Left forelimb (tissue), 1 donor: ENCODE measurements around the gene ABHD13.
A peak's percentile ranks its signal among the peaks of the same experiment; 100 is the strongest.
"Not testable (repeated sequence)": the region's sequence is repeated elsewhere in the genome, so short reads cannot be mapped to it uniquely, and the experiment has no call there.

ENCODE experiments used
- DNase-seq: peaks from one replicate; pipeline ENCODE4 v3.0.0-alpha.2; 2018; ENCODE audit warnings: low spot score

ABHD13 gene

DNA sequence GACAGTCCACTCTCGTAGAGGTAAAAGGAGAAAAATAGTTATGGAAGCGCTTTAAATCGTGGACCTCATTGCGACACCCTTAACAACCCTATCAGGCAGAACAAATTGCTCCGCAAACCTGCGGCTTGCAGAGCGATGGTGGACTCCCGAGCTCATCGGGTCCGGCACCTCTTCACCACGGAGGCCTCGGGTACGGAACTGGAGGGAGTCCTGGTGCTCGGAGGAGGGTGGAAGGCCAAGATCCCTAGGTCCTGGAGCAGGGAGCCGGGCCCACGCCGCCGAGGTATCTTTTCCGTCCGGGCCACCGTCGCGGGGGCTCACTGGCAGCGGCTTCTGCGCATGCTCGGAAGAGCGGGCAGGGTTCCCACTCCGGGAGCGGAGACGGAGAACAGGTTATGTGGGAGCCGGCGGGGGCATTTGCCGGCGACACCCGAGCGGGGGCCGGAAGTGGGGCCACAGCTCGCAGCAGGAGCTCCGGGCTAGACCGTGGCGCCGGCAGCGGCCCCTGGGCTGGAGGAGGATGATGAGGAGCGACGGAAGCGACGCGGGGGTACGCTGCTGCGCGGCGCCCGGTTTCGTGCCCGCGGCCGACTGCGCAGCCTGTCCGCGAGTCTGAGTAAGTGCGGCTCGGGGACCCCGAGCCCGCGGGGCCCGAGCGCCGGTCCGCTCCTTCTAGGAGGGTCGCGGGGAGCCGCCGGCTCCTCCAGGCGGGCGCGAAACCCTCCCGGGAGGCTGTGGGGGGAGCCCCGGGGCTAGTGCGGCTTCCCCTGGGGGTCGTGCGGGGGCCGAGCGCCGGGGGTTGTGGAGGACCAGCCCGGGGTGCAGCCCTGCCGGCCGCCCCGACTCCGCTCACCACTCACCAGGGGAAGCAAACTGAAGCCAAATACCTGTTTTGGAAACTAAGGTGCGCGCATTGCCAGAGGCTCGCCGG lies at the start of gene ABHD13:
ABHD13 (plus strand) TSS at position 349 of the 931 bp plus-strand sequence. CDS start 10,827 bp downstream, outside the sequence.
- DNase-seq, result peak; percentile 97

DNA sequence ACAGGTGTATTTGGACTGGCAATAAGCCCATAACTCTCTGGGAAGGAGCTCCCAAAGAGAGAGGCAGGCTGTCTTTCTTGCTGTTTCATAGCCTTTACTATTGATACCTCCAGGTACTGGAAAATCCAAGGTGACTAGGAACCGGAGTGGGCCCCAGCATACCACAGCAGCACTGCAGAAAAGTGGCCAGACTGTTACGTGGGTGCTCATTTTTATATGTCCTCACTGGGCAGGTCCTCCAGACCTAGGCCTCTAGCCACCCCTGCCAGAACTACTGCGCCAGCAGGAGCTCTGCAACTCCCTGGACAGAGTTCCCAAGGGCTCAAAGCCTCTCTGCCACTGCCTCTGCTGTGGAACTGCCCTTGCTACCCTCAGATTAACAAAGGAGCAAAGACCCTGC lies 49.3 kb upstream of the ABHD13 start:
- no peak for DNase-seq

DNA sequence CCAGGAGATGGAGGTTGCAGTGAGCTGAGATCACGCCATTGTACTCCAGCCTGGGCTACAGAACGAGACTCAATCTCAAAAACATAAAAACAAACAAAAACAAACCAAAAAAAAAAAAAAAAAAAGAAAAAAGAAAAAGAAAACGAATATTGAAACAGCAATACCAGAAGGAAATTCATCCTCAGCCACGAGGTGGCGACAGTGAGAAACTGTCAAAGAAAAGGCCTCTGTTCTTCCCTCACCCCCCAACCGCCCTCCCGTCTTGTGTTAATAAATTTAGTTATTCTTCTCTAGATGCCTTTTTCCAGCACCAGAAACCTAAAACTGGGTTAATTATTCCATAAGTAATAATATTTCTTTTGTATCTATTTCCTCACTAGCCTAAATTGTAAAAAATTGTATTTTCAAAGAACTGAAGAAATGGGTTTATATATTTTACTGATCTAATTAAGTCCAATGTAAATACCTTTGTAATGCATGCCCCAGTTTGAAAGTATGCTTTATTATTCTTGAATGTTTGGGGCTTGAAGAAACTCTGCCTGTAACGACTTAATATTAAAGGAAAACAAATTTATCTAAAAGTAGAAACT lies 41.4 kb upstream of the ABHD13 start:
- DNase-seq, result no peak

DNA sequence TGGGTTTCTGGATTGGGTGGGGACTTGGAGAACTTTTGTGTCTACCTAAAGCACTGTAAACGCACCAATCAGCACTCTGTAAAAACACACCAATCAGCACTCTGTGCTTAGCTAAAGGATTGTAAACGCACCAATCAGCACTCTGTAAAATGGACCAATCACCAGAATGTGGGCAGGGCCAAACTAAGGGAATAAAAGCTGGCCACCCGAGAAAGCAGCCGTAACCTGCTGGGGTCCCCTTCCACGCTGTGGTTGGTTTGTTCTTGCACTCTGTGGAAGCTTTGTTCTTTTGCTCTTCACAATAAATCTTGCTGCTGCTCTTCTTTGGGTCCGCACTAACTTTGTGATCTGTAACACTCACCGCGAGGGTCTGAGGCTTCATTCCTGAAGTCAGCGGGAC lies 40.1 kb upstream of the ABHD13 start:
- no peak for DNase-seq

DNA sequence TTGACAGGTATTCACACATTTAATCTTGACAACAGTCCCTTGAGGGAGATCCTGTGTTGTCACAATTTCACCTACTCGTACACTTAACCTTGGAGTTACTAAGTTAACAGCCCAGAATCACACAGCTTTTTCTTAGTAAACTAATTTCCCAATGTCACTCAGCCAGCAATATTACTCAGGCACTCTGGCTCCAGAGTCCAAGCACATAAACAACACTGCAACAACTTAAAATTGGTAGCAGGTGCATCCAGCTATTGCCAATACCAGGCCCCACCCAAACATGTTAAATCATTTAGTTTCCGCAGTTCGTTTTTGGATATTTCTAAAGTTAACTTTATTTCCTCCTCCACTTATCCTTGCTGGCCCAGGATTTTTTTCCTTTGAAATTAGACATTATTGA lies 35.5 kb upstream of the ABHD13 start:
- no peak for DNase-seq

DNA sequence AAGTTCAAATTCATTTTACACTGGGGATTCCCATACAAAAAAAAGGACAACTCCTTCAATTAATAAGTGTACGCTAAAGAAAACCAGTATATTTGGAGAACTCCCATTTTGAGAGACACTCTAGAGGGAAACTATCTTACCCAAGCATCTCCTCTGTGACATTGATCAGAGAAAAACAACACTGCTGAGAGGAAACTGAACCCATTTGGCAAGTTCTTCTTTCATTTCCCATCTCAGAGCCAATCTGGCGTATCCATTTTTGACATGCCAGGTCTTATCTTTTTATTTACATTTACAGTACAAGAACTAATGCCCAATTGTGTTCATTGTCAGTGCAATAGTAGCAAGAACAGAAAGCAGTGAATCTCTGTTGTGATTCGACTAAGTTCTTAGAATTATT lies 33.0 kb upstream of the ABHD13 start:
- DNase-seq, result no peak

DNA sequence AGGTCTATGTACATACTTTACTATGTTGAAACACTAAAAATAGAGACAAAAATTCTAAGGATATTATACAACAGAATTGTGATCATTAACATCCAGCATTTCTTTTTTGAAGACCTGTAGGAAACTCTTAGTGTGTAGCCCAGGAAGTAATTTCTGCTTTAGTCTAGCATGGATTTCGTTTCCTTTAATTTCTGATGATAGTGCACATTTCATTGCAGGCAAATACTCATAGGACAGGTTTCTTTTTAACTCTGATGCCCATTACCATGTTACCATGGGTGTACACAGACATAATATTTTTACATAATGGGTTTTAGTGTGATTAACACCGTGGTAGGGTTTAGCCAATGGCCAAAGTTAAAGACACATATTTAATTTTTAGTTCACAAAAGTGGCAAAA lies 29.9 kb upstream of the ABHD13 start:
- DNase-seq, result no peak

DNA sequence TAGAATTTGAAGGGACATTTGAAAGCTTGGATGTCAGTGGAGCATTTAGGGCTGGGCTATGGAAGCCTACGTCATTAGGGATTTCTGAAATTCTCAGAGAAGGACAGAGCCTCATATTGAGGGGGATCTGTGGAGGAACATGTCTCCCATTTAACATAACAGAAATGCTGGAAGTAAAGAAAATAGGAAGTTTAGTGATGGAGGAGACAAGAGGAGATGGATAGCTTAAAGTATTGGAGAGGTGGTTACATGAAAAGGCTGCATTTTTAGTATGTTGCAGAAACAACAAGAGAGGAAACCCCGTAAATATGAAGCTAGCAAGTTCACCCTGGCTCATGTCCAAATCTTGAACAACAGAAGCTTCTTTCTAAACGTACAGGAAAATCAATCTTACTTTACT lies 27.3 kb upstream of the ABHD13 start:
- no peak for DNase-seq

DNA sequence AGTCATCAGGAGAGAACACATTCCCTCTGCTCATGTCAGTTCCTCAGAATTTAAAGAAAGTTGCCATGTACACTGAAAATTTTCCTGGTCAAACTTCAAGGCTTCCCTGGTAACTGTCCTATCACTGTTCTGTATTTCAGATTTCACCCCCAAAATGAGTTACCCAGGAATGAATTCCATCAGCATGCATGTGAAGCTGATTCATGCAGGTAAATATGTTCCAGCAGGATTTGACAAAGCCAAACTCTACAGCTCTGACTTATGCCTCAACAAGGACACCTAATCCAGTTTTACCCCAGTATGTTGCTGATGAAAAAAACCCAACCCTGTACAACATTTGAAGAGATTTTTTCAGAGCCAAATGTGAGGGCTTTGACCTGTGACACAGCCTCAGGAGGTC lies 24.4 kb upstream of the ABHD13 start:
- no peak for DNase-seq

DNA sequence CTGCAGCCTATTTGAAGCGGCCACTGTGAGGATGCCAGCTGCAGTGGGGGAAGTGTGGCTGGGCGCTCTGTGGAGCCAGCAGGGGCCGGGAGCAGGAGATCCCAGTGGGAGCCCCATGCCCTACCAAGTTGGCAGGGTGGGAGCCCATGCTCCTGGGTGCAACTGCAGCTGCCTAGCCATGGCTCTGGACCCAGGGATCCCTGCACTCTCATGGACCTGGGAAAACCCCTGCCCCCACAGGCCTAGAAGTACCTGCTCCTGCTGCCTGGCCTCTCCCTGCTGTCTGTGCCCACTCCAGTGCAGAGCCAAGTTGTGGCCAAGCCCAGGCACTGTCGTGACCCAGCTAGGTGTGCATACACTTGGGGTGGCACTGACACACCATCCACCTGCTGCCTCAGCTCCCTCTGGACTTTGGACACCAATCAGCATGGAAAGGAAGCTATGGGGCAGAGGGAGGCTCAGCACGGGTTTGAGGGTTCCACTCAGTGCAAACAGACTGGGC lies 23.7 kb upstream of the ABHD13 start:
- DNase-seq, result no peak

DNA sequence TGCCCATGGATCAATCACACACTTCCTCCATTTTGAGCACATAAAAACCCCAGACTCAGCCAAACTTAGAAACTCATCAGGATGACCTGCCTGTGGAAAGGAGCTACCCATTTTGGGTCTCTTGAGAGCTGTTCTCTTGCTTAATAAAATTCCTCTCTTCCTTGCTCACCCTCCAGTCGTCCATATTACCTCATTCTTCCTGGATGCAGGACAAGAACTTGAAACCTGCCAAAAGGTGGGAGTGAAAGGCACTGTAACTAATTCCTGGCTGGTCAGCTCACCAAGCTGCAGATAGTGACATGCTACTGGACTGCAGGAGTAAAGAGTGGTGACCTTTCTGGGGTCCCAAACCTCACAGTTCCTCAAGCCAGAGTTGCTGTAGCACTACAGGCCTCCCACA lies 23.0 kb upstream of the ABHD13 start:
- DNase-seq, result no peak

DNA sequence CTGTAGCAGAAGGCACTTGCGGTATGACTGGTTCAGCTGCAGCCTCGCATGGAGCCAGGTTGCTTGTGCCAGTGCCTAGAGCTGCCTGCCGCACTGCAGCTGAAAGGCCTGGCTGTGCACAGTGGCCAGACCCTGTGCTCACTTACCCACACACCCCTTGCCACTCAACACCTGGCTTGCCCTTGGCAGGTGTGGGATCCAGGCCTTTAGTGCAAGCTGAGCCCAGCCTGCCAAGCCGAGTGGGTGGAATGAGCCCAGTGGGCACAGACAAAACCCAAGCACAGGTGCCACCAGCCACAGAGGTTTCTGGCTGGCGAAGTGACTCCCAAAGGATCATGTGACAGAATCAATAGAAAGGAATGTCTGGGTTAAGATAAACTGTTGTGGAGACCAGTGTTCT lies 22.3 kb upstream of the ABHD13 start:
- DNase-seq, result no peak

DNA sequence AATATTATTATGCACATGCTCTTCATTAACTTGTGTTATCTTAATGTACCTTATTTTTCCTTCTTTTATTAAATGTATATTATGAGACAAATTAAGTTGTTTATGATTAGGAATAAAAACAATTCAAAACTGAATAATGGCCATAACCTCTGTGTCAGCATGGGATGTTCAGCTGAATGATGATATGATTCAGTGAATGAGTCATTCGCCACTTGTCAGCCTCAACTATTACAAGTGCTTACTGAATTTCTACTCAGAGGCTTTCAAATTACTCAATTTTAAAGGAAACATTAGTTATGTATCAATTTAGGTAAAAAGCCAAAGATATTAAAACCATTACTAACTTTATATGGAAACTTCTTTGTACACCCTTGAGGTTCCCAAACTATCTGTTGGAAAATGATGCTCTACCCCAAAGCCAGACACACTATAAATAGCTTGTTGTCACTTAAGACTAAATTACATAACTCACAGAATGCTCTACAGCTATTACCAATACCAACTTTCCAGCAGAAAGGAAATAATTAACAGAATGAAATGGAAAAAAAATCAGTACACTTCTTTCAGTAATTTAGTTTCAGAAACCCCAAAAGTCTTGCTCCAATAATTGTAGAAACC lies 17.3 kb upstream of the ABHD13 start:
- no peak for DNase-seq

DNA sequence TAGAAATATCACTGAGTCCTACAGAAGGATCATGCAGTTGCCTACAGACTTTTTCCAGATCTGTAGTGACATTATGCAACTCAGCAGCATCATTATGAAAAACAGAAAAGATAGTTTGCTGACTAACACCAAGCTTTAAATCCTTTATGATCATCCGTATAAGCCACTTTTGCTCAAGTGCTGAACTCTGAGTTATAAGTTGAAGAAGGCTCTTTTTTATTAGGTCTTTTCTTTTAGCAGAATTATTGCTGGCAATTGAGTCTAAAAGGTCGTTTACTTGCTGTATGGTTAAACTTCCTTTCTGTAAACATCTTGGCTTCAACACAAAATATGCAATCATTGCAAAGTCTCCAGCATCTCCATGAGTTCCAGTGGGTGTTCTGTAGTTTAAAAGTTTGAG lies 7.6 kb upstream of the ABHD13 start:
- DNase-seq, result no peak

DNA sequence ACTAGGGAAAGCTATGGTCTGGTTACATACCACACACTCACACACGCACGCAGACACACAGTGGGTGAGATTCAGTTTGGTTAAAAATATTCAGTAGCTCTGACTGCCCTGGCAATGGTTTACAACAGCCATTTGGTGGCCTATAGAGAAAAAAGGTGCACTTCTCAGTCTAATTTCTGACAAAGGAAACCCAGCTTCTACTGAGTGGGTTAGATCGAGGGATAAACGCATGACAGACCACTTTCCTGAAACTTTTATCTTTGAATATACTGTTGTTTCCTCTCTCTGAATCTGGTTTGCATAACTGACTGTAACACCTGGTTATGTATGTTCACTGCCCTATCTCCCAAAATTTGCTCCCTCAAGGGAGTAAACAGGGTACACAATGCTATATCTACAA lies 5.3 kb upstream of the ABHD13 start:
- DNase-seq, result no peak

DNA sequence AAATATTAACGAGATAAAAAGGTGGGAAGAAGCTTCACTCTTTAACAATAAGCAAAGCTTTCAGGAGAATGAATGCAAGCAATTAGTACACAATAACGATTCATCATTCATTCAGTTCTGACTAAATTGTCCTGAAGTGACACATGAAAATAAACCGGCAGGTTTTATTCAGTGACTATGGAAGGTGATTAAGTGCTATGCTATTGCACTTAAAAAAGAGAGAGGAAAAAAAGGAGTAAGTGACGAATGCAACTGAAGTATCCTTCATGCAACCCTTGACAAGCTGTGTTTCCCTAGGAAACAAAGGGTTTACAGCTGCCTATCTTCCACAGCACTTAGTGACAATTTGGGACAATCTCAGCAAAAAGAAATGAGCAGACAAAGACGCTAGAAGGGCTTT lies 4.2 kb upstream of the ABHD13 start:
- no peak for DNase-seq

DNA sequence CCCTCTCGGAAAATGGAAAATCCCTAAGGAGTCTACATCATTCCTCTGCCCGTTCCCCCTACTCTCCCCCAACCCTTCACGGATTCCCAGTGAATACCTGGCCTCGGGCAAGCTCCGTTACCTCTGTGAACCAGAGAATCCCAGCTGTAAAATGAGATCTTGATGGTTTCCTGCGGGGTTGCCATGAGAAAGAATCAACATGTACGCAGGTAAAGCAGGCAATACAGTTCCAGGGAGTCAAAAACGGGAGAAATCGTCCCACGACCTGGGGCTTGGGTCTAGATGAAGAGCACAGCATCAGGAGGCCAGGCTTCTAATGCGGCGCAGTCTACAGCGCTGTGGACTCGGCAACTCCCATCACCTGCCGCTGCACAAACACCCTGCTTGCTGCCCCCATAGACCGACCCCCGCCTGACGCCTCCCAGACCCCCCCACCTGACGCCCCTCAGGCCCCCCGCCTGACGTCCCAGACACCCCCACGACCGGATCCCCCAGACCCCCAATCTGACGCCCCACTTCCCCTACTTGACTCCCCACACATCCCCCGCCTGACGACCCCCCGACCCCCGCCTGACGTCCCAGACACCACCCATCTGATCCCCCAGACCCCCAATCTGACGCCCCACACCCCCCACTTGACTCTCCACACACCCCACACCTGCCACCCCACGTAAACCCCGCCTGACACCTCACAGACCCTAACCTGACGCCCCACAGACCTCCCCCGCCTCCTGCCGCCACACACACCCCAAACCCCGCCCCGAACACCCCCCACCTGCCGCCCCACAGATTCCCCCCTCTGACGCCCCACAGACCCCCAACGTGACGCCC lies 3.5 kb upstream of the ABHD13 start:
- DNase-seq, result no peak

DNA sequence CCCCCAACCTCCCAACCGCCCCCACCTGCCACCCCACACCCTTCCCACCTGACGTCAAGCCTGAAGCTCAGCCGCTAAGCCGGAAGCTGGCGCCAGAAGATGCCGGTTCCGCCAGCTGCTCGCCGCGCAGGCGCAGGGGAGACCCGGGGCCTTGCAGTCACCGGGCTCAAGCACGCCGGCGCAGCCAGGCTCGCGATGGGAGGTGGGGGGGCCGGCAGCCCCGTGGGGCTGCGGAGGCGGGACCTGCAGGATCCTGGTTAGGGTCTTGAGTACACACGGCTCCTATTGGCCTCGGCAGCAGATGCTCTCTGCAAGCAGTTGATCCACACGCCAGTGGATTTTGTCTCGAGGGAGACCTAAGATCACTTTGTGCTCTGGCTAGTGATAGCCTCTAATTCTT lies 2.8 kb upstream of the ABHD13 start, which contains the start of gene LIG4:
LIG4 (minus strand) TSS at position 101 of the 400 bp plus-strand sequence. CDS start 4,268 bp downstream, outside the sequence.
- peak; percentile 91 for DNase-seq

DNA sequence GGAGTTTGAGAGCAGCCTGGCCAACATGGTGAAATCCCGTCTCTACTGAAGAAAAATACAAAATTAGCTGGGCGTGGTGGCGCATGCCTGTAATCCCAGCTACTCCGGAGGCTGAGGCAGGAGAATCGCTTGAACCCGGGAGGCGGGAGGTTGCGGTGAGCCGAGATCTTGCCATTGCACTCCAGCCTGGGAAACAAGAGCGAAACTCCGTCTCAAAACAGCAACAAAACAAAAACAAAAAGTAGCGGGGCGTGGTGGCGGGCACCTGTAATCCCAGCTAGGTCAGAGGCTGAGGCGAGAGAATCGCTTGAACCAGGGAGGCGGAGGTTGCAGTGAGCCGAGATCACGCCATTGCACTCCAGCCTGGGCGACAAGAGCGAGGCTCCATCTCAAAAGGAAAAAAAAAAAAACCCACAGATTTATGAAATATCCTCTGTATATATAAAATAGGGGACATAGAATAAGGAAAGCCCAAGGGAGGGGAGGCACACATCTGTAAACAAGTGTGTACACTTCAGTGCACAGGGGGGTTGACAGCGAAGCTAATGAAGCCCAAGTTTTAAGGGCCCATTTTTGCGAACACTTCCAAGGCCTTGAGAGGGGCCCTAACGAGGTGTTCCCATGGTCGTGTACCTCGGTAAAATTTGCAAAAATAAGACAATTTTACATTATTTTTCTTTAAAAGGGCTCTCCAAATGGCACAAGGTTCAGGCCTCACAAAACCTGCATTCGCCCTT lies 717 bp upstream of the ABHD13 start:
- DNase-seq, result not testable (repeated sequence)

DNA sequence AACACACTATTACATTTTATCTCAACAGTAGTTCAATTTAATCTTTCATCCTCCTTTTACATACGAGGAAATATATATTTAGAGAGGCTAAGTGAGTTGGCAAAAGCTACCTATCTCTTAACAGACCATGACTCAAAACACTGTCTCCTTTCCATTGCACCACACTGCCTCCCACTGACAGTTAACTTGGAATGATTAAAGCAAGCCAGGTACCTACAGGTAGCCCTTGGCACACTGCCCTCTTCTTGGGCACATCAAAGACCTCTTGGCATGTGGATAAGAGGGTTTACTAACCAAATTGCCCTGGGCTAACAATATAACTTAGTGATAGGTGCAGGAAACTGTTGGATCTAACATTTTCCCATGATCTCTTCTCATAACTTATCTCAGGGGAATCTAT lies 1.8 kb downstream of the ABHD13 start:
- DNase-seq, result no peak
